AG09319 (cell line): Measurements from ENCODE around the gene CNTNAP2.

ENCODE experiments used
- DNase-seq: peaks from one replicate; pipeline ENCODE4 v3.0.0-alpha.2; 2010; ENCODE audit warnings: low read depth; ENCODE audit errors: extremely low read depth
- CTCF ChIP-seq: IDR thresholded peaks from 2 replicates; pipeline ENCODE4 v1.5.1; 2011; ENCODE audit warnings: low read depth, mild to moderate bottlenecking, inconsistent platforms, low read length, moderate library complexity

Gene CNTNAP2

GRCh38 chr7:146345251-146345650, 228.7 kb downstream of the CNTNAP2 start:
- DNase-seq: no peak
- no peak for TF ChIP-seq CTCF

GRCh38 chr7:146346096-146346495, 229.5 kb downstream of the CNTNAP2 start:
- no peak for TF ChIP-seq CTCF
- DNase-seq: no peak

- TF ChIP-seq CTCF: no peak
- DNase-seq: no peak
Observed at GRCh38 chr7:146355216-146355615, 238.6 kb downstream of the CNTNAP2 start.

GRCh38 chr7:146359176-146359575, 242.6 kb downstream of the CNTNAP2 start:
- no peak for DNase-seq
- TF ChIP-seq CTCF: no peak

- no peak for TF ChIP-seq CTCF
- DNase-seq: no peak
Observed at GRCh38 chr7:146366938-146367337, 250.3 kb downstream of the CNTNAP2 start.

- no peak for DNase-seq
- no peak for TF ChIP-seq CTCF
Observed at GRCh38 chr7:146370171-146370570, 253.6 kb downstream of the CNTNAP2 start.

GRCh38 chr7:146375170-146375569, 258.6 kb downstream of the CNTNAP2 start:
- no peak for TF ChIP-seq CTCF
- no peak for DNase-seq

GRCh38 chr7:146378196-146378595, 261.6 kb downstream of the CNTNAP2 start:
- no peak for TF ChIP-seq CTCF
- no peak for DNase-seq
